ENCODE data around the gene ACOX1. TPM values are rescaled to one million over a fixed set of nuclear protein-coding genes. Genes with fewer than 3 reads are reported as not detected.

ACOX1 gene
- 46.3 and 82.1 TPM in 2 replicates for total RNA-seq

GRCh38 chr17:75978938-75979704 is at the start of gene ACOX1, which contains the start of gene TEN1:
TSS of gene ACOX1 (minus strand) at chr17:75979166. CDS start at chr17:75979073, 93 bp downstream.
TSS of gene TEN1 (plus strand) at chr17:75979240. CDS start at chr17:75986193, 6,953 bp downstream.

GRCh38 chr17:76027159-76027839 is 48.3 kb upstream of the ACOX1 start, which contains the start of gene EVPL:
TSS of gene EVPL (minus strand) at chr17:76027306. CDS start at chr17:76027198, 108 bp downstream.

GRCh38 chr17:76000755-76001521 is 22.0 kb upstream of the ACOX1 start, which contains the start of gene CDK3:
TSS of gene CDK3 (plus strand) at chr17:76000855. CDS start at chr17:76001426, 571 bp downstream.

GRCh38 chr17:75940727-75941441 is 38.1 kb downstream of the ACOX1 start, which contains the start of gene FBF1:
TSS of gene FBF1 (minus strand) at chr17:75941042. CDS start at chr17:75938149, 2,893 bp downstream.

GRCh38 chr17:75904749-75905521 is 74.0 kb downstream of the ACOX1 start, which contains the start of gene MRPL38:
TSS of gene MRPL38 (minus strand) at chr17:75904884. CDS start at chr17:75904875, 9 bp downstream.

GRCh38 chr17:75896415-75897159 is 82.4 kb downstream of the ACOX1 start, which contains the start of gene TRIM65:
TSS of gene TRIM65 (minus strand) at chr17:75896951. CDS start at chr17:75896937, 14 bp downstream.

Other genes starting within 250 kb of the ACOX1 start
- gene GALK1, start 214.0 kb downstream of the ACOX1 start, total RNA-seq: 57.1 and 85.5 TPM in 2 replicates
- gene UNK, start 194.4 kb downstream of the ACOX1 start, total RNA-seq: 6.8 and 22.8 TPM in 2 replicates
- gene UNC13D, start 134.8 kb downstream of the ACOX1 start, total RNA-seq: 0.97 and 4.7 TPM in 2 replicates
- 13.8 and 44.6 TPM in 2 replicates for gene WBP2, start 123.8 kb downstream of the ACOX1 start, total RNA-seq
- 65.4 and 91.7 TPM in 2 replicates for gene TRIM47, start 100.6 kb downstream of the ACOX1 start, total RNA-seq
- 20.1 and 23.0 TPM in 2 replicates for gene TRIM65, start 82.2 kb downstream of the ACOX1 start, total RNA-seq
- 27.4 and 33.4 TPM in 2 replicates for gene MRPL38, start 74.3 kb downstream of the ACOX1 start, total RNA-seq
- 4.7 and 9.1 TPM in 2 replicates for gene FBF1, start 38.1 kb downstream of the ACOX1 start, total RNA-seq
- 15.2 and 16.0 TPM in 2 replicates for gene TEN1, start 74 bp upstream of the ACOX1 start, total RNA-seq
- 0.81 and 2.7 TPM in 2 replicates for gene CDK3, start 21.7 kb upstream of the ACOX1 start, total RNA-seq
- gene EVPL, start 48.1 kb upstream of the ACOX1 start, total RNA-seq: under 0.01 TPM in 1 of 2 replicates, not detected in the other
- gene SRP68, start 93.4 kb upstream of the ACOX1 start, total RNA-seq: 25.1 and 54.9 TPM in 2 replicates
- 0.16 TPM in 1 of 2 replicates, not detected in the other for gene GALR2, start 95.6 kb upstream of the ACOX1 start, total RNA-seq
- gene ZACN, start 100.0 kb upstream of the ACOX1 start, total RNA-seq: not detected in 2 replicates
- 51.8 and 129 TPM in 2 replicates for gene EXOC7, start 124.6 kb upstream of the ACOX1 start, total RNA-seq
- under 0.01 TPM in 1 of 2 replicates, not detected in the other for gene FOXJ1, start 162.1 kb upstream of the ACOX1 start, total RNA-seq

All from bladder microvascular endothelial cell (primary cell).